SK-N-DZ (cell line): ENCODE measurements around the gene HSPB2.
A peak's percentile ranks its signal among the peaks of the same experiment; 100 is the strongest.
"Not testable (repeated sequence)": the region's sequence is repeated elsewhere in the genome, so short reads cannot be mapped to it uniquely, and the experiment has no call there.

Experiments used
- DNase-seq: peaks from one replicate; pipeline ENCODE4 v3.0.0-alpha.2; 2015; ENCODE audit warnings: low spot score

HSPB2 gene

DNA sequence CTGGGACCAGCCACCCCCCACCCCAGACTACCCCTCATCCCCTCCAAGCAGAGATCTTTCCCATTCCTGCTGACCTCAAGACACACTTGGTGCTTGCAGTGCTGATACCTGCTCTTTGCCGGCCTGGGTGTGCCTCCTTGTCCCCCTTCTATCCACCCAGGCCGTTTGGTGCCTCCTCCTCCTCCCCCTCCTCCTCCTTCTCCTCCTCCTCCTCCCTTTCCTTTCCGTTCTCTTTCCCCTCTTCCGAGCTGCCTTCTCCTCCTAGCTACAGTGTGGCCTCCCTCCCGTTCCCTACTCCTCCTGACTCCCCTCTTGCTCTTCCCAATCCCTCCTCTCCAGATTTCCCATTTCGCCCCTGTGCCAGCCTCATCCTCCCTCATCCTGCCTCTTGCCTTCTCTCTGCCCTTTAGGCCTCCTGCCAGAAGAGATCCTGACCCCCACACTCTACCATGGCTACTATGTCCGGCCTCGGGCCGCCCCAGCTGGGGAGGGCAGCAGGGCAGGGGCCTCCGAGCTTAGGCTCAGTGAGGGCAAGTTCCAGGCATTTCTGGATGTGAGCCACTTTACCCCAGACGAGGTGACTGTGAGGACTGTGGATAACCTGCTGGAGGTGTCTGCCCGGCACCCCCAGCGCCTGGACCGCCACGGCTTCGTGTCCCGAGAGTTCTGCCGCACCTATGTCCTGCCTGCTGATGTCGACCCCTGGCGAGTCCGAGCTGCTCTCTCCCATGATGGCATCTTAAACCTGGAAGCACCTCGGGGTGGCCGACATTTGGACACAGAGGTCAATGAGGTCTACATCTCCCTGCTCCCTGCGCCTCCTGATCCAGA, 712 bp downstream of the HSPB2 start:
- DNase-seq, result no peak

DNA sequence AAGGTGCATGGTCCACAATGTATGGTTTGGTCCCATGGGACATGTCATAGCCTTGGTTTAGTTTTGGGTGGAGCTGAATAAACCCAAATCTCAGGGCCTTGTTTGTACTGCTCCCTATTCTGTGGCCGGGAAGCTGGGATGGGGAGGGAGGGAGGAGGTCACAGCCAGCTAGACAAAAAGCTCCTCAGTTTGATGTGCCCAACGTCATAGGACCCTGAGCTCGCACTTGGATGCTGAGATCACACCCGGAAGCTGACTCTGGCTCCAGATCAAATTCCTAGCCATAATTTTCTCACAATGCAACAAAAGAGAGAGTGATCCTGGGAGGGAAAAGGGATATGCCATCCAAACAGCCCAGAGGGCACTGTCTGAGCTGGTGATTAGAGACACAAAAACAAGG, 1.5 kb downstream of the HSPB2 start:
- DNase-seq, result no peak

- DNase-seq, result no peak
Measured at GRCh38 chr11:111916768-111917167, 4.2 kb downstream of the HSPB2 start.

- DNase-seq, result no peak
Measured at GRCh38 chr11:111917312-111917711, 4.8 kb downstream of the HSPB2 start.

- no peak for DNase-seq
Measured at GRCh38 chr11:111917788-111918187, 5.3 kb downstream of the HSPB2 start.

- no peak for DNase-seq
Measured at GRCh38 chr11:111918390-111919256, 6.1 kb downstream of the HSPB2 start, which contains the start of gene C11orf52. Gene C11orf52 (plus strand): TSS chr11:111918913. CDS start chr11:111918973, 60 bp downstream.

GRCh38 chr11:111920908-111921307, 8.4 kb downstream of the HSPB2 start:
- no peak for DNase-seq

- no peak for DNase-seq
Measured at GRCh38 chr11:111921541-111922230, 9.2 kb downstream of the HSPB2 start.

GRCh38 chr11:111922803-111923202, 10.3 kb downstream of the HSPB2 start:
- no peak for DNase-seq

DNA sequence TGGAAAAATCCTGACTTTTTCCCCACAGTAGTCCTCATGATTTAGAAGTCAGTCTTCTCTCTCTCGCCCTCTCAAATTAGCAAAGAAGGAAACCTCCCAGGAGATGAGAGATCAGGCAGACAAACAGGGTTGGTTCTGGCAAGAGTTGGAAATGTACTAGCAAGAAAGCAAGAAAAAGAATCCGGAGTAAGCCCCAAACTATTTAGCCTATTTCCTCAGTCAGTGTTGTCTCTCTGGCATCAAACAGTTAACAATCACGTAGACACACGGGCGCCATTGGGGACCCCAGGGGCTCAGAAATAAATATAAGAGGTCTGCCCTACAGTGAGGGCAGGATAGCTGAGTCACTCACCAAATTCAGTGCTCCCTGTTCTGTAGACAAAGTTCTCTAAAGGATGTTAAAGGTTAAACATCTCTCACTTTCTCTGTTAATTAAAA, 10.8 kb downstream of the HSPB2 start:
- DNase-seq, result no peak

GRCh38 chr11:111923951-111924350, 11.4 kb downstream of the HSPB2 start:
- no peak for DNase-seq

- no peak for DNase-seq
Measured at GRCh38 chr11:111925953-111926352, 13.4 kb downstream of the HSPB2 start.

- DNase-seq, result peak; percentile 91
Measured at GRCh38 chr11:111926505-111927391, 14.2 kb downstream of the HSPB2 start.

DNA sequence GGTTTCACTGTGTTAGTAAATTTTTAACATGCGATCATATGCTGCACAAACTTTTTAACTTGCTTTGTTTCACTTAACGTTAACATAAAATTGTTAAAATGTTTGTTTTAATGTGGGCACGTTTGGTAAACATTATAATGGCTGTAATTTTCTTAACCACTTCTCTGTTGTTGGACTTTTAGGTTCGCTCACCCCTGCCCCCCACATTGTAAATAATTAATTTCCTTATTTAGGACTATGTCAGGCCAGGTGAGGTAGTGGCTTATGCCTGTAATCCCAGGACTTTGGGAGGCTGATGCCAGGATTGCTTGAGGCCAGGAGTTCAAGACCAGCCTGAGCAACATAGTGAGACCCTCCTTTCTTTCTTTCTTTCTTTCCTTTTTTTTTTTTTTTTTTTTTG, 17.9 kb downstream of the HSPB2 start:
- DNase-seq, result no peak

DNA sequence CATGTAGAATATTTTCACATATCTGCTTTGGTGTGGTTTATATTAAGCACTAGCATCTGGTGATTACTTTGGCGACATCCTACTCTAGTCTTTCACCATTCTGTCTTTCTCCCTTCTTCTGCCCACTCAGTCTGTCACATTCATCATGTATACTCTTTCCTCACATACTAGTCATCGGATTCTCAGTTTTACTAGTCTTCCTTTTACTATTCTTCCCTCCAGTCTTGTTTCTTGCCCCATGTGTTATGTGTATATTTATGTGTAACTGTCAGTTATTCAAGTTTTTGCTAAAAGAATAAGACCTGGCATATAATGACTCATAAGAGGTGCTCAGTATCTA, 20.0 kb downstream of the HSPB2 start:
- no peak for DNase-seq

- DNase-seq, result not testable (repeated sequence)
Measured at GRCh38 chr11:111933176-111933575, 20.6 kb downstream of the HSPB2 start.

DNA sequence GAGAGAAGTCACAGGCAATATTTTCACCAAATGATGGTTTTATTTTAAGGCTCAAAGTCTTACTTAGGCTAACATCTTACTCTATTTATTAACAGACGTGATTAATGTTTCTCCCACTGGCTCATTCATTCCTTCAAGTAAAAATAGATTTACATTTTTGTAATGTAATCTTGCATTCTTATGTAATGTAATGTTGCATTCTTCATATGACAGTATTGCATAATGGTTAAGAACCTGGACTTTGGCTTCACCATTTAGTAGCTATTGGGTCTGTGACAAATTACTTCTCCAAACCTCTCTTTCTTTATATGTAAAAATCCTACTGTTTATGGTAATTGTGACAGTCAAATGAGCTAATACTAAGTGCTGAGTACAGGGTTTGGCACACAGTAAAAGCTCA, 21.3 kb downstream of the HSPB2 start:
- no peak for DNase-seq

- no peak for DNase-seq
Measured at GRCh38 chr11:111934306-111934705, 21.8 kb downstream of the HSPB2 start.

- DNase-seq, result no peak
Measured at GRCh38 chr11:111935317-111936039, 22.9 kb downstream of the HSPB2 start.

DNA sequence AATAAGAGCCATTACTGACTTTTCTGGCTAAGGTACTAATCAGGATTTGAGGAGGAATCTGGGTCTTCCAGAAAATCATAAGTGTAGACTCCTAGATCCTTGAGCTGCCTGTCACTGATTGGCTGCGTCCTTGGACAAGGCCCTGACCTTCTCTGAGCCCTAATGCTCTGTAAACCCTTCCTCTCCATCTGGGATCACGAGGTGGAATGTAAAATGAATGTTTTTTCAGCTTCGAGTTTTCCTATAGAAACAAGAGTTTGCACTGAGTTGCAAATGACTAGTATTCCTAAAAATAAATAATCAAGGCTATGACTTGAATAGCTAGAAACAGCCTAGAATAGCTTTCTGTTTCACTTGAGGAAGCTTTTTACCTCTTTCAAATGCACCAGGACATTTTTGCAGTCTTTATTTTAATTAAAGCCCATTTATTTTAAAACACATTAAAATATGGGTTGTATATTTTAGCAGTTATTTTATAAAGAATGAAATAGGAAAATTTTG, 23.6 kb downstream of the HSPB2 start:
- no peak for DNase-seq
